ENCODE measurements around the gene PIK3C2A.

The PIK3C2A gene

GRCh38 chr11:17214338-17214737, 6.6 kb upstream of the PIK3C2A start:
- no peak for DNase-seq

- DNase-seq, result no peak
Observed at GRCh38 chr11:17211286-17211685, 3.5 kb upstream of the PIK3C2A start.

- DNase-seq, result no peak
Observed at GRCh38 chr11:17209939-17210245, 2.1 kb upstream of the PIK3C2A start.

GRCh38 chr11:17208257-17208999, 642 bp upstream of the PIK3C2A start:
- DNase-seq, result peak; percentile 86

GRCh38 chr11:17206463-17206862, 1.3 kb downstream of the PIK3C2A start:
- DNase-seq, result no peak

GRCh38 chr11:17197431-17197898, 10.3 kb downstream of the PIK3C2A start:
- DNase-seq, result no peak

GRCh38 chr11:17188675-17189074, 19.1 kb downstream of the PIK3C2A start:
- DNase-seq, result no peak

- no peak for DNase-seq
Observed at GRCh38 chr11:17186932-17187692, 20.7 kb downstream of the PIK3C2A start.

- DNase-seq, result no peak
Observed at GRCh38 chr11:17185938-17186337, 21.8 kb downstream of the PIK3C2A start.

GRCh38 chr11:17184882-17185587, 22.8 kb downstream of the PIK3C2A start:
- no peak for DNase-seq

GRCh38 chr11:17183836-17184235, 23.9 kb downstream of the PIK3C2A start:
- DNase-seq, result peak; percentile 20

- DNase-seq, result no peak
Observed at GRCh38 chr11:17179970-17180369, 27.8 kb downstream of the PIK3C2A start.

GRCh38 chr11:17173332-17173731, 34.5 kb downstream of the PIK3C2A start:
- no peak for DNase-seq

GRCh38 chr11:17171916-17172315, 35.9 kb downstream of the PIK3C2A start:
- DNase-seq, result no peak

- no peak for DNase-seq
Observed at GRCh38 chr11:17171343-17171742, 36.4 kb downstream of the PIK3C2A start.

GRCh38 chr11:17169876-17170275, 37.9 kb downstream of the PIK3C2A start:
- no peak for DNase-seq

GRCh38 chr11:17165247-17165890, 42.4 kb downstream of the PIK3C2A start:
- DNase-seq, result no peak

- no peak for DNase-seq
Observed at GRCh38 chr11:17164361-17165246, 43.2 kb downstream of the PIK3C2A start.

- DNase-seq, result no peak
Observed at GRCh38 chr11:17163736-17164135, 44.0 kb downstream of the PIK3C2A start.

GRCh38 chr11:17163291-17163690, 44.5 kb downstream of the PIK3C2A start:
- DNase-seq, result no peak

- no peak for DNase-seq
Observed at GRCh38 chr11:17162376-17162775, 45.4 kb downstream of the PIK3C2A start.

- DNase-seq, result no peak
Observed at GRCh38 chr11:17161515-17161914, 46.3 kb downstream of the PIK3C2A start.

All from DMS79 (cell line).